Measurements from ENCODE around the gene DDIT3. TPM values are rescaled to one million over a fixed set of nuclear protein-coding genes. Genes with fewer than 3 reads are reported as not detected.

Gene DDIT3
- total RNA-seq, 1 experiment from 2014 or later = 15.6 TPM

- Histone ChIP-seq H3K27ac (no peak overlapping the region), H3K4me2 (no peak overlapping the region), H4K20me1 (ENCODE audit: insufficient read depth) (no peaks in the 10 kb centered on the region), H3K27me3 (ENCODE audit: insufficient read depth, low read depth) (no peaks in the 10 kb centered on the region), H3K36me3 (ENCODE audit: low read depth) (peaks cover 26% of the 10 kb centered on the region), H3K9me3 (ENCODE audit: insufficient read depth, low read depth) (no peaks in the 10 kb centered on the region), H3K9me2 (ENCODE audit: insufficient read depth) (no peaks in the 10 kb centered on the region), H3K4me1 (replicated peaks; ENCODE audit: insufficient read depth) (no peaks in the 10 kb centered on the region), H3F3A (ENCODE audit: insufficient read depth, low read depth) (peaks cover 4% of the 10 kb centered on the region), H2AFZ (no peak overlapping the region), H3K4me3 (no peak overlapping the region), H3K79me2 (ENCODE audit: low read depth) (no peaks in the 10 kb centered on the region)
- ChIA-PET CTCF (no interaction called here), POLR2A (ENCODE audit: unreplicated experiment) (no interaction called here)
- TF ChIP-seq EZH2 (IDR thresholded peaks at IDR 0.05; ENCODE audit: low read depth) (no peak), CTCF (conservative IDR thresholded peaks at IDR 0.05) (no peak)
- intact Hi-C loops (cut with micrococcal nuclease; ENCODE audit: unreplicated experiment) = no loop called here
- no TSS peak for BruUV-seq (replicated peaks)
- no peak for DNase-seq
These were observed 15.7 kb upstream of the DDIT3 start for GRCh38 chr12:57535764-57536596.

GRCh38 chr12:57534991-57535543, 14.8 kb upstream of the DDIT3 start:
- Histone ChIP-seq H3K4me1 (replicated peaks; ENCODE audit: insufficient read depth) (no peaks in the 10 kb centered on the region), H3K9me2 (ENCODE audit: insufficient read depth) (no peaks in the 10 kb centered on the region), H3K27ac (no peak overlapping the region), H3F3A (ENCODE audit: insufficient read depth, low read depth) (peaks cover 9% of the 10 kb centered on the region), H3K36me3 (ENCODE audit: low read depth) (peaks cover 26% of the 10 kb centered on the region), H3K4me3 (no peak overlapping the region), H4K20me1 (ENCODE audit: insufficient read depth) (no peaks in the 10 kb centered on the region), H3K9me3 (ENCODE audit: insufficient read depth, low read depth) (no peaks in the 10 kb centered on the region), H3K27me3 (ENCODE audit: insufficient read depth, low read depth) (no peaks in the 10 kb centered on the region), H3K79me2 (ENCODE audit: low read depth) (no peaks in the 10 kb centered on the region), H3K4me2 (no peak overlapping the region), H2AFZ (no peak overlapping the region)
- no peak for TF ChIP-seq CTCF (conservative IDR thresholded peaks at IDR 0.05)
- TF ChIP-seq EZH2 (IDR thresholded peaks at IDR 0.05; ENCODE audit: low read depth) = no peak
- CTCF ChIA-PET = no interaction called here
- no peak for DNase-seq
- intact Hi-C loops (cut with micrococcal nuclease; ENCODE audit: unreplicated experiment) = no loop called here
- BruUV-seq (replicated peaks) = no TSS peak
- POLR2A ChIA-PET (ENCODE audit: unreplicated experiment) = interaction anchor here (0.6 kb wide), 1 partner anchor 10 kb away, joined by 3 read pairs; no protein-coding TSS in a partner anchor

GRCh38 chr12:57534250-57534649, 13.9 kb upstream of the DDIT3 start:
- intact Hi-C loops (cut with micrococcal nuclease; ENCODE audit: unreplicated experiment) = no loop called here
- no peaks in the 10 kb centered on the region for H4K20me1 ChIP-seq (ENCODE audit: insufficient read depth)
- TF ChIP-seq EZH2 (IDR thresholded peaks at IDR 0.05; ENCODE audit: low read depth) (no peak), CTCF (conservative IDR thresholded peaks at IDR 0.05) (no peak)
- CTCF ChIA-PET = no interaction called here
- H3K4me1 ChIP-seq (replicated peaks; ENCODE audit: insufficient read depth) = no peaks in the 10 kb centered on the region
- DNase-seq = no peak
- H3K9me3 ChIP-seq (ENCODE audit: insufficient read depth, low read depth) = no peaks in the 10 kb centered on the region
- no peak overlapping the region for H3K4me3 ChIP-seq
- H3K79me2 ChIP-seq (ENCODE audit: low read depth) = no peaks in the 10 kb centered on the region
- no peak overlapping the region for H3K4me2 ChIP-seq
- POLR2A ChIA-PET (ENCODE audit: unreplicated experiment) = interaction anchor here (0.6 kb wide), 1 partner anchor 10 kb away, joined by 3 read pairs; no protein-coding TSS in a partner anchor
- peaks cover 9% of the 10 kb centered on the region for H3F3A ChIP-seq (ENCODE audit: insufficient read depth, low read depth)
- peaks cover 26% of the 10 kb centered on the region for H3K36me3 ChIP-seq (ENCODE audit: low read depth)
- no peaks in the 10 kb centered on the region for H3K27me3 ChIP-seq (ENCODE audit: insufficient read depth, low read depth)
- no peaks in the 10 kb centered on the region for H3K9me2 ChIP-seq (ENCODE audit: insufficient read depth)
- no TSS peak for BruUV-seq (replicated peaks)
- H2AFZ ChIP-seq = no peak overlapping the region
- H3K27ac ChIP-seq = no peak overlapping the region
